ENCODE results near the gene LIME1.
"Not testable (repeated sequence)": the region's sequence is repeated elsewhere in the genome, so short reads cannot be mapped to it uniquely, and the experiment has no call there.

LIME1 gene

GRCh38 chr20:63708301-63709148 lies 27.9 kb upstream of the LIME1 start:
- Mint-ChIP-seq H3K4me3 (peak overlapping the region; percentile 85 to 87), H3K9me3 (no peaks in the 10 kb centered on the region), H3K27ac (peak overlapping the region; percentile 52 to 94), H3K27me3 (no peaks in the 10 kb centered on the region), H3K4me1 (ENCODE audit: low read depth in 2 of 2) (peaks cover 37 to 38% of the 10 kb centered on the region in 2 donors), H3K36me3 (ENCODE audit: insufficient read depth) (peaks cover 65% of the 10 kb centered on the region)
- peak; percentile 23 for ATAC-seq (replicated peaks)
- DNase-seq = no peak

GRCh38 chr20:63709149-63709527 lies 27.3 kb upstream of the LIME1 start:
- peaks cover 37 to 38% of the 10 kb centered on the region in 2 donors for H3K4me1 Mint-ChIP-seq (ENCODE audit: low read depth in 2 of 2)
- DNase-seq (no peak), ATAC-seq (replicated peaks) (no peak)
- peak overlapping the region; percentile 52 to 94 for H3K27ac Mint-ChIP-seq
- no peaks in the 10 kb centered on the region for H3K9me3 Mint-ChIP-seq
- peak overlapping the region; percentile 85 to 87 for H3K4me3 Mint-ChIP-seq
- H3K27me3 Mint-ChIP-seq = no peaks in the 10 kb centered on the region
- H3K36me3 Mint-ChIP-seq (ENCODE audit: insufficient read depth) = peaks cover 63% of the 10 kb centered on the region

GRCh38 chr20:63711085-63711645 lies 25.3 kb upstream of the LIME1 start:
- Mint-ChIP-seq H3K27ac (peak overlapping the region; percentile 49 to 69), H3K4me1 (ENCODE audit: low read depth in 2 of 2) (peaks cover 42 to 48% of the 10 kb centered on the region in 2 donors), H3K4me3 (peak overlapping the region in 1 of 2 donors; percentile 52), H3K9me3 (no peaks in the 10 kb centered on the region), H3K27me3 (no peaks in the 10 kb centered on the region), H3K36me3 (ENCODE audit: insufficient read depth) (peaks cover 60% of the 10 kb centered on the region)
- DNase-seq = no peak
- no peak for ATAC-seq (replicated peaks)

GRCh38 chr20:63712191-63712590 lies 24.3 kb upstream of the LIME1 start:
- H3K4me3 Mint-ChIP-seq = peak overlapping the region in 1 of 2 donors; percentile 16
- ATAC-seq (replicated peaks) = no peak
- DNase-seq = no peak
- H3K9me3 Mint-ChIP-seq = no peaks in the 10 kb centered on the region
- H3K36me3 Mint-ChIP-seq (ENCODE audit: insufficient read depth) = peaks cover 64% of the 10 kb centered on the region
- peaks cover 39 to 47% of the 10 kb centered on the region in 2 donors for H3K4me1 Mint-ChIP-seq (ENCODE audit: low read depth in 2 of 2)
- H3K27ac Mint-ChIP-seq = peak overlapping the region in 1 of 2 donors; percentile 78
- no peaks in the 10 kb centered on the region for H3K27me3 Mint-ChIP-seq

- ATAC-seq (replicated peaks) (no peak), DNase-seq (no peak)
- Mint-ChIP-seq H3K27ac (no peak overlapping the region), H3K36me3 (ENCODE audit: insufficient read depth) (peaks cover 71% of the 10 kb centered on the region), H3K4me1 (ENCODE audit: low read depth in 2 of 2) (peaks cover 34 to 49% of the 10 kb centered on the region in 2 donors), H3K9me3 (no peaks in the 10 kb centered on the region), H3K4me3 (no peak overlapping the region), H3K27me3 (no peaks in the 10 kb centered on the region)
Measured at GRCh38 chr20:63714858-63715257, 21.6 kb upstream of the LIME1 start.

GRCh38 chr20:63718996-63719395 lies 17.5 kb upstream of the LIME1 start:
- H3K27ac Mint-ChIP-seq = no peak overlapping the region
- no peak overlapping the region for H3K4me3 Mint-ChIP-seq
- H3K4me1 Mint-ChIP-seq (ENCODE audit: low read depth in 2 of 2) = peaks cover 29 to 48% of the 10 kb centered on the region in 2 donors
- H3K9me3 Mint-ChIP-seq = no peaks in the 10 kb centered on the region
- no peak for DNase-seq
- ATAC-seq (replicated peaks) = no peak
- H3K27me3 Mint-ChIP-seq = no peaks in the 10 kb centered on the region
- peaks cover 60% of the 10 kb centered on the region for H3K36me3 Mint-ChIP-seq (ENCODE audit: insufficient read depth)

GRCh38 chr20:63722967-63723622 lies 13.4 kb upstream of the LIME1 start:
- H3K27me3 Mint-ChIP-seq; DNase-seq; ATAC-seq (replicated peaks); H3K9me3 Mint-ChIP-seq; H3K4me3 Mint-ChIP-seq: not testable (repeated sequence)
- Mint-ChIP-seq H3K36me3 (ENCODE audit: insufficient read depth) (peaks cover 34% of the 10 kb centered on the region), H3K4me1 (ENCODE audit: low read depth in 2 of 2) (peaks cover 21 to 30% of the 10 kb centered on the region in 2 donors), H3K27ac (peak overlapping the region in 1 of 2 donors; percentile 86)

- not testable (repeated sequence) for H3K27ac Mint-ChIP-seq; H3K9me3 Mint-ChIP-seq; H3K27me3 Mint-ChIP-seq; H3K4me3 Mint-ChIP-seq; DNase-seq; ATAC-seq (replicated peaks)
- H3K36me3 Mint-ChIP-seq (ENCODE audit: insufficient read depth) = peaks cover 15% of the 10 kb centered on the region
- peaks cover 29 to 30% of the 10 kb centered on the region in 2 donors for H3K4me1 Mint-ChIP-seq (ENCODE audit: low read depth in 2 of 2)
Measured at GRCh38 chr20:63730189-63730733, 6.2 kb upstream of the LIME1 start.

GRCh38 chr20:63731410-63731809 lies 5.1 kb upstream of the LIME1 start:
- H3K9me3 Mint-ChIP-seq = no peaks in the 10 kb centered on the region
- no peak overlapping the region for H3K4me3 Mint-ChIP-seq
- H3K27me3 Mint-ChIP-seq = no peaks in the 10 kb centered on the region
- H3K27ac Mint-ChIP-seq = no peak overlapping the region
- H3K4me1 Mint-ChIP-seq (ENCODE audit: low read depth in 2 of 2) = peaks cover 40 to 41% of the 10 kb centered on the region in 2 donors
- peaks cover 25% of the 10 kb centered on the region for H3K36me3 Mint-ChIP-seq (ENCODE audit: insufficient read depth)
- no peak for ATAC-seq (replicated peaks)
- no peak for DNase-seq

- Mint-ChIP-seq H3K27me3 (no peaks in the 10 kb centered on the region), H3K9me3 (no peaks in the 10 kb centered on the region), H3K36me3 (ENCODE audit: insufficient read depth) (peaks cover 35% of the 10 kb centered on the region), H3K27ac (no peak overlapping the region), H3K4me3 (no peak overlapping the region), H3K4me1 (ENCODE audit: low read depth in 2 of 2) (peaks cover 34 to 35% of the 10 kb centered on the region in 2 donors)
- DNase-seq = no peak
- ATAC-seq (replicated peaks) = no peak
Measured at GRCh38 chr20:63732118-63733095, 4.1 kb upstream of the LIME1 start.

- no peak for ATAC-seq (replicated peaks)
- H3K36me3 Mint-ChIP-seq (ENCODE audit: insufficient read depth) = peaks cover 36% of the 10 kb centered on the region
- no peak overlapping the region for H3K4me3 Mint-ChIP-seq
- H3K27ac Mint-ChIP-seq = no peak overlapping the region
- H3K27me3 Mint-ChIP-seq = no peaks in the 10 kb centered on the region
- H3K9me3 Mint-ChIP-seq = no peaks in the 10 kb centered on the region
- no peak for DNase-seq
- peaks cover 30 to 35% of the 10 kb centered on the region in 2 donors for H3K4me1 Mint-ChIP-seq (ENCODE audit: low read depth in 2 of 2)
Measured at GRCh38 chr20:63733117-63733516, 3.3 kb upstream of the LIME1 start.

- no peaks in the 10 kb centered on the region for H3K9me3 Mint-ChIP-seq
- no peak overlapping the region for H3K4me3 Mint-ChIP-seq
Measured at GRCh38 chr20:63733579-63734081, 2.8 kb upstream of the LIME1 start.

More at GRCh38 chr20:63733579-63734081, 2.8 kb upstream of the LIME1 start:
- peak overlapping the region in 1 of 2 donors; percentile 42 for H3K27ac Mint-ChIP-seq
- ATAC-seq (replicated peaks) = no peak
- DNase-seq = no peak
- H3K36me3 Mint-ChIP-seq (ENCODE audit: insufficient read depth) = peaks cover 41% of the 10 kb centered on the region
- H3K27me3 Mint-ChIP-seq = no peaks in the 10 kb centered on the region
- H3K4me1 Mint-ChIP-seq (ENCODE audit: low read depth in 2 of 2) = peaks cover 30% of the 10 kb centered on the region in 2 donors
